Spleen (tissue), 7 donors: ENCODE results near the gene H1-8.

Experiments
- POLR2AphosphoS5 ChIP-seq, 3 donors: sonication (generic); formaldehyde crosslinking; IDR thresholded peaks; one replicate each; pipeline ENCODE4 v1.5.1; 2017; ENCODE audit warnings: antibody characterized with exemption in 3 of 3
- TF ChIP-seq, protein P1 (sequence below), 11 experiments: fragments of 200-600 bp in 7 of 11; fragments of 450-650 bp in 4 of 11; sonication (generic) in 4 of 11; IDR thresholded peaks in 8 of 11; conservative IDR thresholded peaks in 3 of 11; 1 replicate in 7 of 11; 2 replicates in 4 of 11; pipeline versions ENCODE4 v1.4.0 to v1.8.0; 2016 to 2021; ENCODE audit warnings: antibody characterized with exemption in 11 of 11, inconsistent platforms in 4 of 11, mild to moderate bottlenecking in 1 of 11
- donor health status: DM: no; HTN: no; CAD: no; lungs with moderate emphysema.
- donor health status: DM: no; HTN: no; CAD: no.
- donor health status: DM: no; HTN: no; CAD: no.

DNA sequence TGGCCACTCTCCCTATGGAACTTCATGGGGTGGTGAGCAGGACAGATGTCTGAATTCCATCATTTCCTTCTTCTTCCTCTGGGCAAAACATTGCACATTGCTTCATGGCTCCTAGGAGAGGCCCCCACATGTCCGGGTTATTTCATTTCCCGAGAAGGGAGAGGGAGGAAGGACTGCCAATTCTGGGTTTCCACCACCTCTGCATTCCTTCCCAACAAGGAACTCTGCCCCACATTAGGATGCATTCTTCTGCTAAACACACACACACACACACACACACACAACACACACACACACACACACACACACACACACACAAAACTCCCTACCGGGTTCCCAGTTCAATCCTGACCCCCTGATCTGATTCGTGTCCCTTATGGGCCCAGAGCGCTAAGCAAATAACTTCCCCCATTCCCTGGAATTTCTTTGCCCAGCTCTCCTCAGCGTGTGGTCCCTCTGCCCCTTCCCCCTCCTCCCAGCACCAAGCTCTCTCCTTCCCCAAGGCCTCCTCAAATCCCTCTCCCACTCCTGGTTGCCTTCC lies 12.7 kb upstream of the H1-8 start:
- no peak for TF ChIP-seq POLR2AphosphoS5 (IDR thresholded peaks at IDR 0.05)
- TF ChIP-seq, protein P1, sequence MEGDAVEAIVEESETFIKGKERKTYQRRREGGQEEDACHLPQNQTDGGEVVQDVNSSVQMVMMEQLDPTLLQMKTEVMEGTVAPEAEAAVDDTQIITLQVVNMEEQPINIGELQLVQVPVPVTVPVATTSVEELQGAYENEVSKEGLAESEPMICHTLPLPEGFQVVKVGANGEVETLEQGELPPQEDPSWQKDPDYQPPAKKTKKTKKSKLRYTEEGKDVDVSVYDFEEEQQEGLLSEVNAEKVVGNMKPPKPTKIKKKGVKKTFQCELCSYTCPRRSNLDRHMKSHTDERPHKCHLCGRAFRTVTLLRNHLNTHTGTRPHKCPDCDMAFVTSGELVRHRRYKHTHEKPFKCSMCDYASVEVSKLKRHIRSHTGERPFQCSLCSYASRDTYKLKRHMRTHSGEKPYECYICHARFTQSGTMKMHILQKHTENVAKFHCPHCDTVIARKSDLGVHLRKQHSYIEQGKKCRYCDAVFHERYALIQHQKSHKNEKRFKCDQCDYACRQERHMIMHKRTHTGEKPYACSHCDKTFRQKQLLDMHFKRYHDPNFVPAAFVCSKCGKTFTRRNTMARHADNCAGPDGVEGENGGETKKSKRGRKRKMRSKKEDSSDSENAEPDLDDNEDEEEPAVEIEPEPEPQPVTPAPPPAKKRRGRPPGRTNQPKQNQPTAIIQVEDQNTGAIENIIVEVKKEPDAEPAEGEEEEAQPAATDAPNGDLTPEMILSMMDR (IDR thresholded peaks at IDR 0.05 in 8 of 11, conservative IDR thresholded peaks at IDR 0.05 in 3 of 11) = no peak
